ENCODE data around the gene CBARP.

Gene CBARP

GRCh38 chr19:1238369-1239303 is 831 bp upstream of the CBARP start:
- no peak for DNase-seq

GRCh38 chr19:1237027-1237659 is 662 bp downstream of the CBARP start:
- DNase-seq = no peak

DNA sequence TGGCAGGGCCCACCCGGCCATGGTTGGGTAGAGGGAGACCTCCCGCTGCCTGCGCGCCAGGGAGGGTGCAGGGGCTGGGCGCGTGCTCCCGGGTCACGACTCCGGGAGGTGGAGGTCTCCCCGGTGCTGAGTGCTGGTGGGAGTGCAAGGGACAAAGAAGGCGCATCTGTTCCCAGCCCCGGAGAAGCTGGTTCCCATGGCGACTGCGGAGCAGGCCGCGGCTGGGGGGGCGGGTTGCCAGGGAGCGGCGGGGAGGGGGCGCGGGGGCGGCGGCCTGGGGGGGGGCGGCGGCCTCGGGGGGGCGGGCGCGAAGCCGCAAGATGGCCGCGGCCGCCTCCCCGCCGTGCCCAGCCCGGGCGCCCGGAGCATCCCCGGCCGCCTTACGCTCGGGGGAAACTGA is 1.2 kb downstream of the CBARP start:
- DNase-seq = no peak

- no peak for DNase-seq
These were observed 1.9 kb downstream of the CBARP start for GRCh38 chr19:1235625-1236538.

DNA sequence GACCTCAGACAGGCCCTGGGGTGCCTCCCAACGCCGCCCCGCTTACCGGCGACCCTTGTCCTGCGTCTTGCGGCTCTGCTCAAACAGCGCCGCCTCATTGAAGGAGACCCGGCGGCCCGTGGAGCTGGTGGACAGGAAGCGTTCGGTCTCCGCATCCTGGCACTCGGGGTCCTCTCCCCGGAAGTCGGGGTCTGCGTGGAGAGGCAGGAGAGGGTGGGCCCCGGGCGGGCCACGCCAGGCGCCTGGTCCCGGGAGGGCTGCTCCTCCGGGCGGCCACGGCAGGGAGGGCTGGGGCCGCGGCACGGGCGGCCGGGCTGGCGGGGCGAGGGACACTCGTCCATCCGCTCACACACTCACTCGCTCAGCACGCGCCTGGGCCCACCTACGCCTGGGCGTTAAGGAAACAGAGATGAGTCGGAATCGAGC is 2.8 kb downstream of the CBARP start:
- DNase-seq = no peak

GRCh38 chr19:1234051-1234954 is 3.5 kb downstream of the CBARP start:
- DNase-seq = no peak

- no peak for DNase-seq
These were observed 4.6 kb downstream of the CBARP start for GRCh38 chr19:1233115-1233667.

DNA sequence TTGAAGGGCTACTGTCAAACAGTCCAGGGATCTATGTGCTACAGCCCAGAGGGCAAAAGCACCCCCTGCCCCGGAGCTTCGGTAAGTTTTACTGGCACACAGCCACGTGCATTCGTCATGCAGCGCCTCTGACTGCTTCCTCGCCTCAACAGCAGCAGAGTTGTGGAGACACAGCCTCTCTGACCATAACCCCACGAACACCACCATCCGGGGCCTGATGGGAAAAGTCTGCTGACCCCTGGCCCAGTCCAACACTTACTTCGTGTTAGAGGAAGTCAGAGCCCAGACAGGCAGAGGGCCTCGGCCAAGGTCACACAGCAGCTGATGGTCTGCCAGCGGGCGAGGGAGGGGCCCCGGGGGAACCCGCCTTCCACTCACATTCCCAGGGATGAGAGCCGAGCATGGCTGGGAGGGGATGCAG is 5.1 kb downstream of the CBARP start:
- DNase-seq = no peak

DNA sequence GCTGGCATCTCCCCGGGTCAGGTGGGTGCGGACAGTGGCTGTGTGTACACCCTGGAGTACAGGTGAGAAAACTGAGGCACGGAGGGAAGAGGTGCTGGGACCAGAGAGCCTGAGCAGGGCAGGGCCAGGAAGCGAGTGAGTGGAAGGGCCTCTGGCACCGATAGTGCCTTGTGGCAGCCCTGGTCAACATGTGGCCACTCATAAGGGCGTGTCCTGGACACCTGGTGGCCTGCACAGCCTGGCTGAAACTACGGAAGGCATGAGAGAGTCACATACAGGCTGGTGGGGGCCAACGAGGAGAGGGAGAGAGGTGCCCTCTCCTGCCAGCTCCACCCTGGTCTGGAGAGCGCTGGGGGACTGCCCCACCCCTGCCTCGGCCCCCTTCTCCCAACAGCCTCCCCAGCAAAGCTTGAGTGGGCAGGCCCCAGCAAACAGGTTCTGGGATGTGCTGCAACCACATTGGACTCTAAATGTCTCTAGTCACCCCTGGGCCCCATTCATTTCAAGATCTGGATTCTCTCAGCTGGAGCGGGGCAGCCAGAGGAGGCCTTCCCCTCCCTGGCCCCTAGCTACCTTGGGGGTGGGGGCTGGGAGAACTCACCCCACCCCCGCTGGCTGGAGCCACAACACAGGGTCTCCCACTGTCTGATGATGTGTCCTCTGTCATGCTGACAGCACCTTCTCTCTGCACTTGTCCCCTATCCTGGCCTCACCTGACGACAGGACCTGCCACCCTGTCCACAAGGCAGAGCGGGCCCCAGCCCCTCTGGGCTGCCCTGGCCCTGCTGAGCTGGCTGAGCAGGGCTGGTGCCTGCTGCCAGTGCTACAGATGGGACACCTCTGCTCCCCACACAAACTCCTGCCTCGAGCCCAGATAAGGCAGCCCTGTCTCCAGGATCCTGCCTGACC is 5.8 kb downstream of the CBARP start:
- no peak for DNase-seq

DNA sequence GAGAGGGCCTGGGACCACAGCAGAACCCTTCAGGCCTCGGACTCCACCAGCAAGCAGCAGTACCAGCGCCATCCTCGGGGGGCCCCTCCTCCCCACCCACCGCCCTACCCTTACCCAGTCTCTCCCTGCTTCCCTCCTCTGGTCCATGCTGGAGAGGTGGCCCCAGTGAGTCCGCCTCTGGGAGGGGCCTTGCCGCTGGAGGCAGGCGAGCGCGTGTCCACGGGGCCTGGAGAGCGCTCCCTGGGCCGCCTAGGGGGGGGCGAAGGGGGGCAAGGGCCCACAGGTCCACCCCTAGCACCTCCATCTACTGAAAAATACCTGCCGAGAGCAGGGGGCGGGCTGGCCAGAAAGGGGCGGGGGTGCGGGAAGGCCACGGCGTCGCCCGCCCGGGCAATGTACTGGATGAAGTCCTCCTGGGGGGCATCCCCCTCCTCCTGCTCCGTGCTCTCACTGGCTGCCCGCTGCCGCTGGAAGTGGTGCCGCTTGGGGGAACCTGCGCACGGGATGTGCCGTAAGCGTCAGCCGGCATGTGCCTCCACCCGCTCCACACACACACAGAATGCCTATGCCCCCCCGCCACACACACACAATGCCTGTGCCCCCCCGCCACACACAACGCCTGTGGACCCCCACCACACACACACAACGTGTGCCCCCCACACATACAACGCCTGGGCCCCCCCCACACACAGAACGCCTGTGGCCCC is 6.9 kb downstream of the CBARP start:
- no peak for DNase-seq

DNA sequence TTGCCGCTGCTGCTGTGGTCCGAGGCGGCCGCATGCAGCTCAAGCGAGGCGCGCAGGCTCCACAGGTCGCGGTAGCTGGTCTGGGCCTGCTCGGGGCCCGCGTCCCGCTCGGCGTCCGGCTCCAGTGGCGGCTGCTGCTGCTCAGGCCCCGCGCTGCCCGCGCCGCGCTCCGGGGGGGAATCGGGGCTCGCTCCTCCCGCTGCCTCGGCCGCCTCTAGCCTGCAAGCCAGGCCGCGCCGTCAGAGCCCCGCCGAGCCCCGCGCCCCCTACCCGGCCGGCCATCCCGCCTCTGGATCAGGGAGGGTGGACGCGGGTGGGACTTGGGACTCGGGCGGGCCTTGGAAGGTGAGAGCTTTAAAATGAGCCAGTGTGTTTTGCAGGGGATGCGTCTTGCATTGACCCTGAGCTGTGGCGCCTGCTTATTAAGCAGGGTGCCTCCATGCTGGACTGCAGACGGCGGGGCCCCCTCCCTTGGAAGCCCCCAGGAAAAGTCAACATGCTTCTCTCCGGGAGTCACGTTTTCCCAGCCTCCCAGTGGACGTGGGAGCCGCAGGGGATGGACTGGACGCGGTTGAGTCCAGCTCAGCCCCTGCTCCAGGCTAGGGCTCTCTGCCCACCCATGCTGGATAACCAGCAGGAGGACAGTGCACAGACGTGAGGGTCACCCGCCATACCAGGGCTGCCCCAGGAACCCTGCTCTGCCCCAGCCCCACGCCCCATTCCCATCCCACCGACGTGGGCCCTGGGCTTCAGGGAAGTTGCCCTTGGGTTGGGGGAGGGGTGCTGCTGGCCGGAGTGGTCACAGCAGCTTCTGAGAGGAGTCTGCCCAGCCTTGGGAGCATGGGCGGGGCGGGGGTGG is 7.7 kb downstream of the CBARP start:
- no peak for DNase-seq

- no peak for DNase-seq
These were observed 8.5 kb downstream of the CBARP start for GRCh38 chr19:1229056-1229923.

- DNase-seq = no peak
These were observed 9.4 kb downstream of the CBARP start for GRCh38 chr19:1228161-1228957.

DNA sequence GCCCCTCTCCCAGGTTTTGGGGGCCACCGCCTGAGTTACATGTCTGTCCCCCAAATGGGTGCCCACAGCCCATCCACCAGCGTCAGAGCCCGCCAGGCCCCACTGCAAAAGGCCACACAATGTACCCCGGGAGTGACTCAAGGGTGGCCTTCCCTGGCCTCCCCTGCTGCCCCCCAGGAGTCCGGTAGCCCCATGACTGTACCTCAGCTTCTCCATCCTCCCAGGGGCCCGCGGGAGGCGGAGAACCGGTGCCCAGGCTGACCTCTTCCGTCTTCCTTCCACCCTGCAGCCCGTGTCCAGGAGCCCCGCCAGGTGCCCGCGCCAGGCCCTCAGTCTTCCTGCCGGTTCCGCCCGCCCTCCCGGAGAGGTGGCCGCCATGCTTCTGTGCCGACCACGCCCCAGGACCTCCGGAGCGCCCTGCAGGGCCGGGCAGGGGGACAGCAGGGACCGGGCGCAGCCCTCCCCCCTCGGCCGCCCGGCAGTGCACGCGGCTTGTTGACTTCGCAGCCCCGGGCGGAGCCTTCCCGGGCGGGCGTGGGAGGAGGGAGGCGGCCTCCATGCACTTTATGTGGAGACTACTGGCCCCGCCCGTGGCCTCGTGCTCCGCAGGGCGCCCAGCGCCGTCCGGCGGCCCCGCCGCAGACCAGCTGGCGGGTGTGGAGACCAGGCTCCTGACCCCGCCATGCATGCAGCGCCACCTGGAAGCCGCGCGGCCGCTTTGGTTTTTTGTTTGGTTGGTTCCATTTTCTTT is 10.3 kb downstream of the CBARP start:
- DNase-seq = no peak

GRCh38 chr19:1226522-1227303 is 11.1 kb downstream of the CBARP start:
- no peak for DNase-seq

GRCh38 chr19:1226227-1226518 is 11.6 kb downstream of the CBARP start:
- no peak for DNase-seq
